Kidney (tissue), 14 donors: ENCODE data around the gene FBXL7. TPM values are rescaled to one million over a fixed set of nuclear protein-coding genes. Genes with fewer than 3 reads are reported as not detected.

Experiments used
- DNase-seq, 5 donors: peaks; one replicate each; pipeline ENCODE4 v3.0.0-alpha.2; 2013 to 2020
- FAIRE-seq: peaks from 2 replicates; lab custom pipeline; 2012; peaks lifted over from hg19 to GRCh38; lab: Jason Lieb, UNC
- H3K27ac ChIP-seq, 2 donors: one replicate each; pipeline ENCODE4 v1.7.0; 2013; ENCODE audit warnings: low read depth in 2 of 2, low read length in 2 of 2, inconsistent platforms in 1 of 2
- H3K27me3 ChIP-seq: one replicate; pipeline ENCODE4 v1.7.1; 2013; ENCODE audit warnings: low read length, inconsistent platforms; ENCODE audit not compliant: control insufficient read depth, insufficient read depth
- H3K36me3 ChIP-seq, 3 donors: one replicate each; pipeline versions ENCODE4 v1.7.0 to v1.7.1; 2013; ENCODE audit warnings: low read length in 3 of 3, control low read depth in 1 of 3, inconsistent platforms in 1 of 3; ENCODE audit not compliant: insufficient read depth in 3 of 3, control insufficient read depth in 2 of 3
- H3K4me1 ChIP-seq, 3 donors: one replicate each; pipeline versions ENCODE4 v1.7.0 to v1.7.1; 2013; ENCODE audit warnings: low read length in 3 of 3, inconsistent platforms in 1 of 3, low read depth in 1 of 3; ENCODE audit not compliant: control insufficient read depth in 2 of 3, insufficient read depth in 2 of 3
- H3K4me3 ChIP-seq, 3 donors: one replicate each; pipeline versions ENCODE4 v1.7.0 to v1.8.1; 2013; ENCODE audit warnings: low read length in 3 of 3, control low read depth in 1 of 3, inconsistent platforms in 1 of 3
- H3K9ac ChIP-seq, 3 donors: one replicate each; pipeline versions ENCODE4 v1.7.0 to v1.7.1; 2013; ENCODE audit warnings: low read length in 3 of 3, control low read depth in 1 of 3, inconsistent platforms in 1 of 3
- H3K9me3 ChIP-seq, 3 donors: one replicate each; pipeline versions ENCODE4 v1.7.0 to v1.7.1; 2013; ENCODE audit warnings: low read length in 3 of 3, control low read depth in 1 of 3, inconsistent platforms in 1 of 3; ENCODE audit not compliant: control insufficient read depth in 2 of 3, insufficient read depth in 1 of 3
- intact Hi-C: fragments of 100-400 bp; cut with DNase I; formaldehyde crosslinking; loops from one replicate; pipeline ENCODE4 v1.11.1; 2022
- polyA plus RNA-seq: library from polyadenylated mRNA; stranded (reverse); fragments of 350-450 nt; fragmentation: Illumina TruSeq; extraction: RNeasy Lipid Tissue Mini Kit (QIAGEN cat#74804); gene quantifications from one replicate; pipeline ENCODE4 v1.2.3, GENCODE V29; 2014; ENCODE audit warnings: low read depth, low replicate concordance; ENCODE audit not compliant: insufficient read depth
- total RNA-seq: library from RNA; stranded (reverse); fragmentation: NEBNext Ultra II Directional; extraction: Animal tissue kit (Norgen Biotek cat#: 25700); gene quantifications from one replicate; pipeline ENCODE4 v1.2.1, GENCODE V29; 2021
- TF ChIP-seq, protein P1 (sequence below): IDR thresholded peaks from 3 replicates; pipeline ENCODE4 v1.5.1; 2012; ENCODE audit warnings: mild to moderate bottlenecking, moderate library complexity, borderline replicate concordance; ENCODE audit not compliant: insufficient read depth; ENCODE audit errors: extremely low read depth
- donor health status: control.
- donor health status: control.
- donor health status: control.
- donor health status: control.
- donor health status: control.
- donor health status: DM: yes; HTN: yes; CAD: no.
- donor health status: Normal renal cell carcinoma (clear cell type).

The FBXL7 gene
- total and polyA plus RNA-seq, 2 donors from 2014 or later = 3.9 to 6.1 TPM

GRCh38 chr5:15966066-15966640, 466.2 kb downstream of the FBXL7 start:
- H3K9ac ChIP-seq = no peak overlapping the region
- intact Hi-C loops = no loop called here
- no peak for FAIRE-seq
- H3K27ac ChIP-seq = no peak overlapping the region
- no peaks in the 10 kb centered on the region for H3K27me3 ChIP-seq
- no peaks in the 10 kb centered on the region for H3K36me3 ChIP-seq
- no peak for DNase-seq
- no peak overlapping the region for H3K4me3 ChIP-seq
- H3K4me1 ChIP-seq = no peaks in the 10 kb centered on the region
- H3K9me3 ChIP-seq = no peaks in the 10 kb centered on the region
- TF ChIP-seq, protein P1, sequence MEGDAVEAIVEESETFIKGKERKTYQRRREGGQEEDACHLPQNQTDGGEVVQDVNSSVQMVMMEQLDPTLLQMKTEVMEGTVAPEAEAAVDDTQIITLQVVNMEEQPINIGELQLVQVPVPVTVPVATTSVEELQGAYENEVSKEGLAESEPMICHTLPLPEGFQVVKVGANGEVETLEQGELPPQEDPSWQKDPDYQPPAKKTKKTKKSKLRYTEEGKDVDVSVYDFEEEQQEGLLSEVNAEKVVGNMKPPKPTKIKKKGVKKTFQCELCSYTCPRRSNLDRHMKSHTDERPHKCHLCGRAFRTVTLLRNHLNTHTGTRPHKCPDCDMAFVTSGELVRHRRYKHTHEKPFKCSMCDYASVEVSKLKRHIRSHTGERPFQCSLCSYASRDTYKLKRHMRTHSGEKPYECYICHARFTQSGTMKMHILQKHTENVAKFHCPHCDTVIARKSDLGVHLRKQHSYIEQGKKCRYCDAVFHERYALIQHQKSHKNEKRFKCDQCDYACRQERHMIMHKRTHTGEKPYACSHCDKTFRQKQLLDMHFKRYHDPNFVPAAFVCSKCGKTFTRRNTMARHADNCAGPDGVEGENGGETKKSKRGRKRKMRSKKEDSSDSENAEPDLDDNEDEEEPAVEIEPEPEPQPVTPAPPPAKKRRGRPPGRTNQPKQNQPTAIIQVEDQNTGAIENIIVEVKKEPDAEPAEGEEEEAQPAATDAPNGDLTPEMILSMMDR = no peak

DNA sequence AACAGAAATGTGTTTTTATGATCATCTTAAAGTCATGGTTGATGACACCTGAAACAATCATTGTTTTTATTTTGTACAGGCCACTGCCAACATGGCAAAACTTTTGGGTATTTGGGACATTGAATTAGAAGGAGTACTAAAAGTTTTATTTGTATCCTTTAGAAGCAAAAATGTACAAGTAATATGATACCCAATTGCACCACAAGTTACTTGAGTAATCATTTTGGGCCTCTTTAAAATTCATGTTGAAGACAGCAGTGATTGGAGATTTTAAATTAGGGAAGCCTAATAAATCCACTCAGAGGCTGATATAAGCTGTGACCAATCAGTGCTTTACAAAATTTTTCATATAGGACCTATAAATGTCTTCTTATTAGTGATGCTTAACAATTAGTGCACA, 466.7 kb downstream of the FBXL7 start:
- Histone ChIP-seq H3K4me1 (no peaks in the 10 kb centered on the region), H3K27ac (no peak overlapping the region), H3K9me3 (no peaks in the 10 kb centered on the region), H3K27me3 (no peaks in the 10 kb centered on the region), H3K4me3 (no peak overlapping the region), H3K36me3 (no peaks in the 10 kb centered on the region), H3K9ac (no peak overlapping the region)
- FAIRE-seq (no peak), DNase-seq (no peak)
- intact Hi-C loops = no loop called here
- TF ChIP-seq, protein P1 = no peak

GRCh38 chr5:15968993-15969392, 469.0 kb downstream of the FBXL7 start:
- Histone ChIP-seq H3K36me3 (no peaks in the 10 kb centered on the region), H3K4me3 (no peak overlapping the region), H3K27me3 (no peaks in the 10 kb centered on the region), H3K9ac (no peak overlapping the region), H3K27ac (no peak overlapping the region), H3K9me3 (peaks cover 0 to 3% (median 0%) of the 10 kb centered on the region in 3 donors), H3K4me1 (no peaks in the 10 kb centered on the region)
- no peak for FAIRE-seq
- TF ChIP-seq, protein P1 = no peak
- intact Hi-C loops = no loop called here
- DNase-seq = no peak

- Histone ChIP-seq H3K9ac (no peak overlapping the region), H3K4me1 (no peaks in the 10 kb centered on the region), H3K4me3 (no peak overlapping the region), H3K27me3 (no peaks in the 10 kb centered on the region), H3K36me3 (no peaks in the 10 kb centered on the region), H3K9me3 (peaks cover 0 to 3% (median 0%) of the 10 kb centered on the region in 3 donors), H3K27ac (no peak overlapping the region)
- DNase-seq = no peak
- TF ChIP-seq, protein P1 = no peak
- intact Hi-C loops = no loop called here
- FAIRE-seq = no peak
Measured at GRCh38 chr5:15977851-15978250, 477.9 kb downstream of the FBXL7 start.
